Measurements from ENCODE around the gene TLR4.

The TLR4 gene

DNA sequence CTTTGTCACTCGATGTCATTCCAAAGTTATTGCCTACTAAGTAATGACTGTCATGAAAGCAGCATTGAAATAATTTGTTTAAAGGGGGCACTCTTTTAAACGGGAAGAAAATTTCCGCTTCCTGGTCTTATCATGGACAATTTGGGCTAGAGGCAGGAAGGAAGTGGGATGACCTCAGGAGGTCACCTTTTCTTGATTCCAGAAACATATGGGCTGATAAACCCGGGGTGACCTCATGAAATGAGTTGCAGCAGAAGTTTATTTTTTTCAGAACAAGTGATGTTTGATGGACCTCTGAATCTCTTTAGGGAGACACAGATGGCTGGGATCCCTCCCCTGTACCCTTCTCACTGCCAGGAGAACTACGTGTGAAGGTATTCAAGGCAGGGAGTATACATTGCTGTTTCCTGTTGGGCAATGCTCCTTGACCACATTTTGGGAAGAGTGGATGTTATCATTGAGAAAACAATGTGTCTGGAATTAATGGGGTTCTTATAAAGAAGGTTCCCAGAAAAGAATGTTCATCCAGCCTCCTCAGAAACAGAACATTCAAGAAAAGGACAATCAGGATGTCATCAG, 11.3 kb downstream of the TLR4 start:
- DNase-seq, result no peak

DNA sequence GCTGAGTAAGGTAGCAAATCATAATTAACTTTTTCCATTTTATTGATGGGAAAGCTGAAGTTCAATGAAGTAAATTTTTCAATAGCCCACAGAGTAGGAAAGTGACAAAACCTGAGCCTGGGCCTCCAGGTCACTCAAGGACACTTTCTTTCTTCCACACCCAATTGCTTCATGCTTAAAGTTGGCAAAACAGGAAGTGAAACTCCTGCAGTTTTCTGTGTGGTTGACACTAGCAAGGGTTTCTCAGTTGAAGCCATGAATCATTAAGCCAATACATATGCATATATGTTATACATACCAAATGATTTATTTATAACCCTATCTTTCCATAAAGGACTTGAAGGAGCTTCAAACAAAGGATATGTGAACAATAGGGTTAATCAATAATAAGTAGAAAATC, 13.9 kb downstream of the TLR4 start:
- no peak for DNase-seq

DNA sequence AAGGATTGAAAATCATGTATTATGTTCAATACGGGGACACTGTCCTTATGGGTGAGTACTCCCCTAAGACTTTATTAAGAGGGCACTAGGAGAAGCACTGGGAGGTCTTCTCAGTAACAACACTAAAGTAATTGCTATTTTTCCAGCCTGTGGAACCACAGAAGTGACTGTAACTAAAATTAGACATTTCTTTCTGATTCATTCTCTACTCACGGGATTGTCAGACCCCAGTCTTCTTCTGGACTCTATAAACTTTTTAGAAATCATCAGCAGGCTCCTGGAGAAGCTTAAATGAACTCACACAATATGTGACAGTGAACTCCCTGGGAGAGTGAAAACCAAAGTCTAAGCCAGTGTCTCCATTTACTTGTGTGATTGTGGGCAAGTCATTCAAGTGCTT, 14.5 kb downstream of the TLR4 start:
- no peak for DNase-seq

DNA sequence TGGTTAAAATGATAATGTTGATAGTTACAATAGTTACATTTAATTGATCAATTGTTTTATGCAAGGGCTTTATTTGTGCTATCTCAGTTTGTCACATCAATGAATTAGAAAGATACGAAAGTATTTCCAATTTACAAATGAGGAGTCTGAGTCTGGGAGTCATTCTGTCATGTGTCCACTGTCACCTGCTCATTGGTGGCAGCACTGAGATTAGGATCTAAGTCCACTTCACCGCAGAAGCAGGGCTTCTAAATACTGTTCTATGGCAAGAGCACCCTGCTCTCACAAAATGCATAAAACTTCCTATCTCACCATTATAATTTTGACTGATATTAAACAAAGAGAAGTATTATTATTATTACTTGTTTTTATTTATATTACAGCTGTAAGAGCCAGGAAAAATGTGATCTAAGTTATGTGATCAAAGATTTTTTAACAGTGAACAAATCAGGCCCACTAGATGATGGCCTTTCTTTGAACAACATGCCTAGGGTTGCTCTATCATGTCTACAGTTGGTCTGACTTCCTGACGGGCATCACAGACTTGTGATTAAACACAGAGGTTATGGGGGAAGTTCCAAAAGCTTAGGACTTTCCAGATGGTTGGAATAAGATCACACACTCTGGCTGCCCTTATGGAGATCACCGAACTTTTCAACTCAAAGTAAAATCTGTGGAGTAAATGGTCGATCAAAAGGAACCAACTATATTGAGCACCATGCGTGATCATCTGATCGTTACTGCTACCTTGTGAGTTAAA, 15.1 kb downstream of the TLR4 start:
- DNase-seq, result no peak

DNA sequence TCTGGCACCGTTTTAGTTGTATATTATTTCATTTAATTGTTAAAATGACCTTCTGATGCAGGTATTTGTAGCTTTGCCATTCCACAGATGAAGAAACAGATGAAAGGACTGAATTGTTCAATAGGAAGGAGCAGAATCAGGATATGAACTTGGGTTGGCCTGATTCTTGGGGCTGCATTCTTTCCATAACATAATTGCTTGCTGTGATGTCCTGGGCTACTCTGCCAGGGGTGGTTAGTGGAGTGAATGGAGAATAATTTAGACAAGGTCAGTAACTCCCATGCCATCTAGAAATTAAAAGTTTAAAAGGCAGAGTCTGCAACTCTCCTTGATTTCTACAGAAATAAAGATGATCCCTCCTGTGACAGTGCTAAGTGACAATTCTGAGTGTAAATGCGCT, 15.9 kb downstream of the TLR4 start:
- no peak for DNase-seq

DNA sequence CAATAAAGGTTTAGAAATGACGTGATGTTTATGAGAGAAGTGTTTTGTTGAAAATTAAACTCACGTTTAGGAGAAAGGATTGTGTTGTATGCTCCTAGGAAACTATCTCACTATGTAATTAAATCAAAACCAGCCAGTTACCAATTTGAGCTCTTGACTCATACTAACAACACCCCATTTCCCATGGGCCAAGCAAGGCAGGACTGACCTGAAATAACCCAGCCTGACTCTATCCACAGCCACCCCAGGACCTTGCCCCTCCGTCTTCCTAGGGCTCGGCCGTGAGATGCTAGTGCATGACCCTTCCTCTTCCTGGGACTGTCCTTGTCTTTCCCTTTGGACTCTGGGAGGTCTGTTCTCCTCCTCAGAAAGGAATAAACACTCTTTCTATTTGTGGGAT, 16.4 kb downstream of the TLR4 start:
- DNase-seq, result no peak

DNA sequence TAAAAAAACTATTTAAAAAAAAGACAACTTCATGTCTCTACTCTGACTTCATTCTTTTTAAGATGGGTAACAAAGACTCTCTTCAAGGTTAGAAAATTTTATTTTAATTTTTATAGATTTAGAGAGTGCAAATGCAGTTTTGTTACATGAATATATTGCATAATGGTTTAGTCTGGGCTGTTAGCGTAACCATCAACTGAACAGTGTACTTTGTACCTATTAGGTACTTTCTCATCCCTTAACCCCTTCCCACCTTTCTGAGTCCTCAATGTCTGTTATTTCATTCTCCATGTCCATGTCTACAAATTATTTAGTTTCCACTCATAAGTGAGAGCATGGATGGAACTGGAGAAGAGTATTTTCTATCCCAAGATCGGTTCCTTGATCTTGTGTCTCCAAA, 16.8 kb downstream of the TLR4 start:
- DNase-seq, result no peak

DNA sequence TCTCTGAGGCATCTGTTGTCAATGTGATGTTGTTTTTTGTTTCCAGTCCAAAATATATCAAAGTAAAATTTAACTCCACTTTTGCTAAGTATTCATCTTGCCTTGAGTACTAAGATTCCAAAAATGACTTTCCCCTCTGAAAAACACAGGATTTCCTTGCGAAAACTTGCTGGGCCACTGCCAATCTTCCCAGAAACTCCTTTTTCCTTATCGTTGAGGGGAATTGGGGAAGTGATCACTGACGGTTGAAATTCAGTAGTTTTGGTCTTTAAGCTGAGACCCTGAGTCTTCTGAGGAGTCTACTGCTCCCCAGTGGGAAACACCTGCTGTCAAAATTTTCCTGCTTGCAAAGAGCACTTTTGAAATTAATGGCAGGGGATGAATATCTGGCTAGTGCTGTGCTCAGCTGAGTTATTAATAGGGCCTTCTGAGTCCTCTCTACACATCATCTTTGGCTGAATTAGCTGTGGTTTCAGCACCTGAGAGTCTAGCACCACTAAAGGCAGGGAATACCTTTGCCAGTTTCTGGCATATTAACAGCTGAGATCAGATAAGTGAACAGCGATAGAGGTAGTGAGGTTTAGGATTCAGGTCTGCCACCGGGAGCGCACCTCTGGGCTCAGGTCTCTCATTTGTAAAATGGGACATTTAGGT, 18.0 kb downstream of the TLR4 start:
- DNase-seq, result no peak

DNA sequence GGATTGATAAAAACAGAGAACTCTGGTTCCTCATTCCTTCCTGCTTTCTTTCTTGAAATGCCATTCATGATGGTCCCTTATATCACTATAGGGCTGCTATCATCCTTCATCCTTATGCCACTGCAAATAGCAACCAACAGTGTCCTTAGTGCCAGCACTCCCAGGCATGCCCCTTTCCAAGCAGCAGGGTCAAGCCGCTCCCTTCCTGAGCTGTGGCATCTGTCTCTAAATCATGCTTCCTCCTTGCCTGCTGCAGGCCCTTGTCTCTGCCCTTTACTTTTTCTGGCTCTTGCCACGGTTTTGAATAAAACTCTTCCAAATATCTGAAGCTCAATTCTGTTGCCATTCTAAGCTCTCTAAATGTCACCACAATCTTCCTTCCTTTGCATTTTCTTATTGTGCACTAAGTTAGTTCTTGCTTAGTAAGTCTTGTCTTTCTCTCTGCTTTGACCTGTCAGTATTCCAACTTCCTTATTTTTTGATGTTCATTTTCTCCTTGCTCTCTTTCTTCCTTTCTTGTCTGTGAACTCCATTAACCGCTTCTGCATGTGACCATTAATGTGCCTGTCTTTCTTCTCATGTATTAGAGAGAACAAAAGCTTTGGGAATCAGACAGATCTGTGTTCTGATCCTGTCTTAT, 19.9 kb downstream of the TLR4 start:
- DNase-seq, result no peak

DNA sequence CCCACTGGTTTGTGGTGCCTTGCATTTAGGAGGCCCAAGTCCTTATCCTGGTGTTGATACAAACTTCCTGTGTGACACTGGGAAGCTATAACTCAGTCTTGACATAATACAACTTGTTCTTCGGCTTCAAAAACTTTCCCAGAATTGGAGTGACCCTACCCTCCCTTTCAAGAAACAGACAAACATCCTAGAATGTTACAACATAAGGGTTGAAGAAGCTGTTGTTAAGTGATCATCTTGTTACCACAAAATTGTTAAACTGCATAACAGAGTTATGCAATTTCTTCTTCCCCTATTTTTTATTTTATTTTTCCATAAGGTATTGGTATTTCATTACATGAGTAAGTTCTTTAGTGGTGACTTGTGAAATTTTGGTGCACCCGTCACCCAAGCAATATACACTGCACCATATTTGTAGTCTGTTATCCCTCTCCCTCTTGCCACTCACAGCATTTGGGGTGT, 21.3 kb downstream of the TLR4 start:
- no peak for DNase-seq

DNA sequence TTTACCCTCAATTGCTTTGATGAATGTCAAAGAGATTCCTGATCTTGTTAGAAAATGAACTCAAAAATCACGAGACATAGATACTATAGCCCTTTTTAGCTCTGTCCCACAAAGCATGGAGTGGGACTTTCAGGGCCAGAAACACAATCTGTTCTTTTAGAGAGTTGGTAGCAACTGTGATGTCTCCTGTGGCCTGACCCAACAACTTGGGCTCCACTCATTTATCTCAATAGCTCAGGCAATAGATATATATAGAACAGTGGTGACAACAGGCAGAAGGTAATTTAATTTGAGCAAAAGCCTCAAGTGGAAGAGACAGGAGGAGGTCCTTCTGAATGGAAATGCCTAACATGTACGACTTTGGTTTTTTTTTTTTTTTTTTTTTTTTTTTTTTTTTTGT, 25.2 kb downstream of the TLR4 start:
- DNase-seq, result no peak

DNA sequence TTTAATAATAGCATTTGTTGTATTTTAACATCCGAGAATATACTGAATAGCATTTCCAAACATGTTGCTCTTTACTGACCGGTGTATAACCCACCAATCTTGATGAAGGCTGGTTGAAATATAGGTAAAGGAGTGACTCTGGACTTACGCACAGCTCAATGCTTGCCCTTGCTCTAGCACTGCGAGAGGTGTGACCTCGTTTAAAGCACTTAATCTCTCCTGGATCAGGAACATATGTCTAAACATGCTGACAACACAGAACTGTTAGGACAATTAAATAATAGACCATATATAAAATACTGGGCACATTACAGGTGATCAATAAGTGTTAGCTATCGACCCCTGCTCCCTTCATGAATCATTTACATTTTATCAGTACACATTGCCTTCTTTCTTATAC, 28.3 kb downstream of the TLR4 start:
- no peak for DNase-seq

DNA sequence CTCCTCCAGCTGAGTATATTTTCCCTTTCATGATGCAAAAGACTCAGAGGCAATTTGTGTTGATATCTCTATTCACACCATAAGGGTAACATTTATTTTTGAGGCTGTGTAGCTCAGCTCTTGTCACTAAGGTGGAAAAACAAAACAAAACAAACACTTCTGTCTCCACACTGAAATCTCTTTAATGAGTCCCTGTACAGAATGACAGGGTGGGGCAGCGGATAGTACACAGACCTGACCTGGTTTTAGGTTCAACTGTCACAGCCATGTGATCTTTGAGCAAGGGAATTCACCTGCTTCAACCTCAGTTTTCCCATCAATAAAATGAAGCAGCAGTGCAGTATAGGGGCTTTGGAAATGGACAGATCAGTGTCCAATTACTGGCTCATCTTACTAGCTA, 29.3 kb downstream of the TLR4 start:
- no peak for DNase-seq

DNA sequence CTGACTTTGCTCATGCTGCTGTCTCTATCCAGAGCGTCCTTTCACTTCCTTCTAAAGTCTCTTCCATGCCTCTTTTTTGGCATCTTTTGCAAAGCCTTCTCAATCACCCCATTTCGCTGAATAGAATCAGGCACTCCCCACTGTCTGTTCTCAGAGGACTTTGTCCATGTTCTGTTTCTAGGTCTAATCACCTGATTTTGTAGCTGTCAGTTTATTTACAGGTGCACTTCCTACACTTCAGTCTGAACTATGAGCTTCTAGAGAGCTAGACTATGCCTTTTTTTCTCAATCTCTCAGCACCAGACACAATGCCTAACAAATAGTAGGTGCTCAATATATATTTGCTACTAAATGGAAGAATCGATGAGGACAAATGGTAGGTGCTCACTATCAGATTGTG, 29.9 kb downstream of the TLR4 start:
- DNase-seq, result no peak

DNA sequence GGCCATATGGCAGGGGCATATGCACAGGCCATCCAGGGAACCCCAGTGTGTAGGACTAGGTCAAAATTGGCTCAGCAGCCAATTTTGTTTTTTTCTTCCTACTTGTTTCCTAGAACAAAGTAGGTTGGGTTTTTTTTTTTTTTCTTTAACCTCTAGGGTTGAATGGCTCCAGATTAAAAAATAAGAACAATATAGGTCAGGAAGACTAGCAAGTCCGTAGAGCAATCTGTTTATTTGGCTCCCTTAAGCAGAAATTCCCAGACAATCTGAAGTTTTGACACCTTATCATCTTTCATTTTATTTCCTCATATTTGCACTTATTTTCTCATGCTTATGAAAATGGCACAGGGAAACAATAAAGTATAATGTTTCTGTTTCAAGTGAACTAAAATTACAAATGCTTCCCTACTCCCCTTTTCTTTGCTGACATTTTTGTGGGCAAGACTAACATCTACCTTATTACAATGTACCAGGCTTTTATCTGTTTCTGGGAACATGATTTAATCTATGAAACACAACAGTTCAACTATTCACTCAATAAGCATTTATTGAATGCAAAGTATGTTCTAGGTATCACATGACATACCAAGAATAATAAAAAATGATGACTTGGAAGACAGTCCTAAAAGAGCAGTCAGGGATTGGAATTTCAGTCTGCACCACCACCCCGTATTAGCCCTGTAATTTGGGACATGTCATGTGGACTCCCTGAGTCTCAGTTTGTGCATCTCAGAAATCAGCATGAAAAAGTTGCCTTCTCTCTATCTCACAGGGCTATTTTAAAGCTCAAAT, 30.5 kb downstream of the TLR4 start:
- DNase-seq, result no peak

DNA sequence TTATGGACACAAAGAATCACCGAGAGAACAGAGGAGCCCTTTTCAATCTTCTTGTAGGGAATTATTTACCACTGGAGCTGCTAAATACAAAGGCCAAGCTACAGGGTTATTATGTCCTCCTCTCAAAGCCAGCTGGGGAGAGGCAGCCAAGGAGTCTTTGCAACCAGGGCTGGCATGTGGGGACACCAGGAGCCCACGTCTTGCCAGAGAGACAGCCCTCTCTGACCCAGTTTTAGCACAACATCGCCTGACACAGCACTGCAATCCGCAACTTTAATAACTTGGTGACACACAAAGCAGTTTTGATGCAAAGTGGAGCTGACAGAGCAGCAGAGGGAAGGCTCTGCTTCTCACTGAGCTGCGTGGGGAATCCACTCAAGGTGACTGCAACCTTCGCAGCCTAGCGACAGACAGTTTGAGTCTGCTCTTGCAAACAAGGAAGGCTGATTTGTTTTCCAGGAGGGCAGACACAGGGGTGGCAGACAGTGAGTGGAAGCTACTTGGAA, 33.6 kb downstream of the TLR4 start:
- DNase-seq, result no peak

DNA sequence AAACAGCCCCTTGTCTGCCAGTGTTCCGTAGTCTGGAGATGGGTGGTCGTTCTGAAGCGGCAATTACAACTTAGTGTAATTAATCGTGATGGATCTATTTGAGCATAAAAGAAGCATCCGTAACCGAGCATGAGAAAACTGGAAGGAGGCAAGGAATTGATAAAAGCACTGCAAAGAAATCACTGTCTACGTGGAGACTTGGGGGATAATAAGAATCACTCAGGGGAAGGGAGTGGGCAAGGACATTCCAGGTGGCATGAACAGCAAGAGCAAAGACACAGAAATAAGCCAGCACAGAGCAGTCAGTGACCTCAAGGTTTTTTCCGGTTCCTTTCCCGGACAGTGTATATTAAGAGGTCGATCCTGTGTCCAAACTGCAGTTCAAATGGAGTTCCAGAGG, 35.0 kb downstream of the TLR4 start:
- no peak for DNase-seq

DNA sequence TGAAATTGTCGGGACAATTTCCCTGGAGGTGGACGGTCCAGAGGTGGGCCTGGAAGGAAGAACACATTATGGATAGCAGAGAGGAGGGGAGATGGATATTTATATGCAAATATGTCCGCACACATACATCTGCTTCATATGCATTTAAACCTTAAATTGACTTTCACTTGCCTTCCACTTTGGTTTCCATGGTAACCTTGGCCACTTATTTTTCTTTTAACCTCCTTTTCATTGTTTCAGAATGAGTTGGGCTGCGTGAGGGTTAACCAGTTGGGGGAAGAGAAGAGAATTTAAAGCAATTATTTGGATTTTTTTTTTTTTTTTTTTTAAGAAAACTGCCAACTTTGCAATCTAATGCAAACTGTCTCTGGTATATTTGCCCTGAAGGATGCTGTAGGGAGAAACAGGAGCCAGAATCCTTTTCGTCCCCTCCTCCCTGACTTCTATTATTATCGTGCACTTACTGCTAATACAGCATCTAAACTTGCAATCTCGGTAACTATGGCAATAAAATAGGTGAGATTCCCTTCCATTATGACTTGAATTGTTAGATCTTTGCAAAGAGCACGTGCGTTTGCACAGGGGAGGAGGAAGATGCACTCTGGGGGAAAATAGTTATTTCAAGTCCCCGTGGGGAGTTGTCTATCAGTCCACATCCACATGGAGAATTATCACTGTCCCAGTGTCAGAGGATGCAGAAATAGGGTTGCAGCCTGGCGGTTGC, 35.6 kb downstream of the TLR4 start:
- DNase-seq, result no peak

DNA sequence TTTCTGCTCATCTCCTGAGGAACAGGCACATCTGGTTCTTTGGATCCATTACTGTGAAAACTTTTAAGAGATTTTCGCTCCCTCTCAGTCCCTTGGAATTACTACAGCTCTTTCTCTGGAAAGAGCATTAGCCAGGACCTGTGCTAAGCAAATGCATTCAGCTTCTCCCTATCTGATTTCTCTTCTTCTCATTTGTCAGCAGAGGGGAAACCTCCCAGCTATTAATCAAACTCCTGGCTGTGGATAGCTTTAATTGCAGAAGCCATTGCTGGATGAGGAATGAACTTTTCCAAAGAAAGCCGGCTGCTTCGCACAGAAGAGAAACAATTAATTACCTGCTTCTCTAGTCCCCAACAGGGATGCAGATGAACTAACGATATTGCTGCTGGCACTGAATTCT, 37.9 kb downstream of the TLR4 start:
- no peak for DNase-seq

DNA sequence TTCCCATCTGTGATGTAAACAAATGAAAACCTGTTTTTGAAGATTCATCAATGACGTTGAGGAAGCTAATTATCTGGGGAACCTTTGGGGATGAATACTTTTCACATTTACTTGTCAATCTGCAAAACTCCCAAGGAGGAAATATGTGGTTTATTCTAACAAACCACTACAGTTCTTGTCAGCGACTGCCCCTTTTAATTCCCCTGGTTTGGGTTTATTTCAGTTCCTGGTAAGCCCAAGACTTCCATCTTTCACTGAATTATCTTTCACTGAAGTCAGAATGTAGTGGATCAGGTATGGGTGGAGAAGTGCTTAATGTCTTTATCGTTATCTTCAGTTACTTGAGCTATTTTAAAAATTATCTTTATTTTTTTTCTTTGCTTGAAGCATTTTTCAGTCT, 40.2 kb downstream of the TLR4 start:
- no peak for DNase-seq

DNA sequence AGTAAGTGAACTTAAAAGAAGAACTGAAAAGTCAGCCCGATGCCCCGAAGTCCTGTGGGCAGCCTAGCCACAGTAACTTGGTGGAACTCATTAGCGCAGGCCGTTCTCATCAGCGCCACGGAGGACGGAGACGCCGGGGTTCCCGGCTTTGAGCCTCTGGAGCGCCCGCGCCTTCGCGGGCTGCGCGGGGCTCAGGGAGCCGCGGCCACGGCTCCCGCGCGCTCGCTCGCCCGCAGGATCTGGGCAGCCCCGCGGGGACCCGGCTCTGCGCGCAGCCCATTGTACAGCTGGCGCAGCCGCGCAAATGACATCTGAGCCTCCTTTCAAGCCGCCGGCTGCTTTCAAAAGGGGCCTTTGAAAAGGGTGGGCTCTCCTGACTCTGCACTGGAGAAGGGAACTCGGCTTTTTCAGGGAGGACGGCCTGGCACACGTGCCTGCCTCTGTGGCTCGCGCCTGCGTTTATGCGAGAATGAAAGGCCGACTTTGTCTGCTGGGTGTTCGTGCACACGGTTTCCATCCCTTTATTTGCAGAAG, 40.7 kb downstream of the TLR4 start:
- peak; percentile 11 for DNase-seq

DNA sequence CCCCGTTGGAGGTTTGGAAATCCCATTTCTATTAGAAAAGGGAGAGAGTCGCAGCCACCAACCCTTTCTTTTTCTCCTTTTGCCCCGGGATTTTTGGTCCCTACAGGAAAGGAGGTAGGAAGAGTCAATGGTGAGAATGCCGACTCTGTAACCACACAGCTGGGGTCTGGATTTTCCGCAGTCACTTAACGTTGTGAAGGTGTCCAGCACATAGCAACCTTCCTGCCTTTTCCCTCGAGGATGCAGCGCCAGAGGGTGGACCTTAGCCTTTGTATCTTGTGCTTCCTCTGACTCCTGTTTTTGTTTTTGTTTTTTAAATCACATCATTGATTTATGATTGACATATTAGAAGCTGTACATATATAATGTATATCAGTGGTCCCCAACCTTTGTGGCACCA, 41.4 kb downstream of the TLR4 start:
- DNase-seq, result no peak

Data from DMS79 treated with DMSO at 0.1 percent for 48 hours (cell line).